SK-N-SH treated with all-trans-retinoic acid at 6 μM for 48 hours (cell line): ENCODE measurements around the gene IYD.
"Not testable (repeated sequence)": the region's sequence is repeated elsewhere in the genome, so short reads cannot be mapped to it uniquely, and the experiment has no call there.

Experiments used
- CREB5 ChIP-seq: fragments of 250-450 bp; sonication (Bioruptor Pico); IDR thresholded peaks from 2 replicates; pipeline ENCODE4 v1.5.1; 2020; ENCODE audit warnings: low read depth, mild to moderate bottlenecking, moderate library complexity
- GLIS3 ChIP-seq: fragments of 250-450 bp; sonication (Bioruptor Pico); IDR thresholded peaks from 2 replicates; pipeline ENCODE4 v1.5.0; 2020; ENCODE audit warnings: mild to moderate bottlenecking, moderate library complexity
- OSR1 ChIP-seq: fragments of 250-450 bp; sonication (Bioruptor Pico); IDR thresholded peaks from 2 replicates; pipeline ENCODE4 v1.8.0; 2022; ENCODE audit warnings: moderate library complexity, mild to moderate bottlenecking, inconsistent platforms
- PATZ1 ChIP-seq: fragments of 250-450 bp; sonication (Bioruptor Pico); IDR thresholded peaks from 2 replicates; pipeline ENCODE4 v1.8.0; 2020; ENCODE audit warnings: mild to moderate bottlenecking, moderate library complexity, borderline replicate concordance
- PPARA ChIP-seq: fragments of 250-450 bp; sonication (Bioruptor Pico); IDR thresholded peaks from 2 replicates; pipeline ENCODE4 v1.5.0; 2020; ENCODE audit warnings: mild to moderate bottlenecking, borderline replicate concordance
- RARB ChIP-seq: fragments of 250-450 bp; sonication (Bioruptor Pico); IDR thresholded peaks from 2 replicates; pipeline ENCODE4 v1.8.0; 2021; ENCODE audit warnings: mild to moderate bottlenecking, moderate library complexity
- SNAI2 ChIP-seq: fragments of 250-450 bp; sonication (Bioruptor Pico); IDR thresholded peaks from 2 replicates; pipeline ENCODE4 v1.5.0; 2020; ENCODE audit warnings: mild to moderate bottlenecking, moderate library complexity
- TCF4 ChIP-seq: fragments of 250-450 bp; sonication (Bioruptor Pico); IDR thresholded peaks from 2 replicates; pipeline ENCODE4 v1.8.0; 2021; ENCODE audit warnings: mild to moderate bottlenecking, moderate library complexity, borderline replicate concordance
- TOX ChIP-seq: fragments of 250-450 bp; sonication (Bioruptor Pico); IDR thresholded peaks from 2 replicates; pipeline ENCODE4 v1.8.0; 2021; ENCODE audit warnings: mild to moderate bottlenecking, moderate library complexity, borderline replicate concordance
- ZFP30 ChIP-seq: fragments of 450-650 bp; formaldehyde crosslinking; IDR thresholded peaks from 2 replicates; pipeline ENCODE4 v1.5.0; 2022; ENCODE audit warnings: mild to moderate bottlenecking, moderate library complexity

GRCh38 chr6:150374346-150374745, 5.5 kb downstream of the IYD start:
- TF ChIP-seq PPARA; CREB5 (CRISPR knock-in tag); OSR1 (CRISPR knock-in tag); RARB (CRISPR knock-in tag); ZFP30; SNAI2 (CRISPR knock-in tag); PATZ1 (CRISPR knock-in tag); TCF4 (CRISPR knock-in tag); GLIS3 (CRISPR knock-in tag); TOX (CRISPR knock-in tag): not testable (repeated sequence)
